HCEC 1CT (cell line): ENCODE data around the gene DIMT1.

Experiments
- DNase-seq: peaks from one replicate; pipeline ENCODE4 v3.0.0-alpha.2; 2017

The DIMT1 gene

DNA sequence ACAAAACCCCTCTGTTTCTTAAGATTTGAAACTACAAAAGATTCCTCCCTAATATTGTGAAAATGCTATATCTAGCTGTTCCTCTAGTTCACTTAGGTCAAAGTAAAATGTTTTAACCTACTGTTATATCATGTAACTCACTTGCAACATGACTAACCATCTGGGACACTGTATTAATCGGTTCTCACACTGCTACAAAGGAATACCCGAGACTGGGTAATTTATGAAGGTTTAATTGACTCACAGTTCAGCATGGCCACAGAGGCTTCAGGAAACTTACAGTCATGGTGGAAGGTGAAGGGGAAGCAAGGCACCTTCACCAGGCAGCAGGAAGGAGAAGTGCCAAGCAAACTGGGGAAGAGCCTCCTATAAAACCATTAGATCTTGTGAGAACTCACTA is 34.7 kb downstream of the DIMT1 start:
- no peak for DNase-seq

DNA sequence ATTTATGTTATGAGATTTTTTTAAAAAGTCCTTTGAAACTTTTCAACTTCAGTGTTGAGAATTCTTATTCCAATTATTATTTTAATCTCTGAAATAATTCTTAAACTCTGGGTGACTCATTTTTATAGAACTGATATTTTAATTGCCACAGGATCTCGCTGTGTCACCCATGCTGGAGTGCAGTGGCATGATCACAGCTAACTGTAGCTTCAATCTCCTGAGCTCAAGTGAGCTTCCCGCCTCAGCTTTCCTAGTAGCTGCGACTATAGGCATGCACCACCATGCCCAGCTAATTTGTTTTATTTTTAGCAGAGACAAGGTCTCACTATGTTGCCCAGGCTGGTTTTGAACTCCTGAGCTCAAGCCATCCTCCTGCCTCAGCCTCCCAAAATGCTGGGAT is 41.0 kb downstream of the DIMT1 start:
- DNase-seq: no peak

DNA sequence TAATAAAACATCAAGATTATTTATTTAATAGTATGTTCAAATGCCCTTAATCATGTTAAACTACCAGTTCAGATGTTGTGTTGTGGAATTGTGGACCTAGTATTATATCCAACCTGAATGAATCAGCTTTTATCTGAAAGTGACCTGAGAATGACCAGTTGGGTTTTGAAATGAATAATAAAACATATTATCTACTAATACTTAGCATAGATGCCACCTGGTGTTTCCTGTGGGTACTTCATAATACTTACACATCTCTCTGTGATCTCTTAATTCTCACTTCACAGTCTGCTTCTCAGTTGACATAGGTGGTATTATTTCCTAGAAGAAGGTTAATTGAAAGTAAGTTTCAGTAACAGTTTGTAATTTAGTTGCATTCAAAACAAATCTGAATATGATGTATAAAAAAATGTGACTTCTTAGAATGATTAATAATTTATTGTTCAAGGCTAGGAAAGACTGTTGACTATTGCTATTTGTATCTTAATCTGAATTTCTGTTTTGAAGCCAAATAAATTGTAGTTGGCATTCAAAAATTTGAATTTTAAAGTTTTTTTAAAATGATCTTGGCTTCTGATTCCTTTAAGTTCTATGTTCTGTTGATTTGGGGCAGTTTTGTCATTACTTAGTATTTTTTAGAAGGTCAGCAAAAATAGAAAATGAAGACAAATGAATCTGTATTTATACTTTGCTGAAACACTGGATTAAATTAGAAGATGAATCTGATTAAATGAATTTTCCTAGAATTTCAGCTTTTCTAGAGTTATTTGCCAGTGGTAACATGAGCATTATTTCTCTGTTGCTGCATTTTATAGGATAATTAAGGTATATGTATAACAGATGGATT is 49.5 kb downstream of the DIMT1 start:
- DNase-seq: peak; percentile 68

DNA sequence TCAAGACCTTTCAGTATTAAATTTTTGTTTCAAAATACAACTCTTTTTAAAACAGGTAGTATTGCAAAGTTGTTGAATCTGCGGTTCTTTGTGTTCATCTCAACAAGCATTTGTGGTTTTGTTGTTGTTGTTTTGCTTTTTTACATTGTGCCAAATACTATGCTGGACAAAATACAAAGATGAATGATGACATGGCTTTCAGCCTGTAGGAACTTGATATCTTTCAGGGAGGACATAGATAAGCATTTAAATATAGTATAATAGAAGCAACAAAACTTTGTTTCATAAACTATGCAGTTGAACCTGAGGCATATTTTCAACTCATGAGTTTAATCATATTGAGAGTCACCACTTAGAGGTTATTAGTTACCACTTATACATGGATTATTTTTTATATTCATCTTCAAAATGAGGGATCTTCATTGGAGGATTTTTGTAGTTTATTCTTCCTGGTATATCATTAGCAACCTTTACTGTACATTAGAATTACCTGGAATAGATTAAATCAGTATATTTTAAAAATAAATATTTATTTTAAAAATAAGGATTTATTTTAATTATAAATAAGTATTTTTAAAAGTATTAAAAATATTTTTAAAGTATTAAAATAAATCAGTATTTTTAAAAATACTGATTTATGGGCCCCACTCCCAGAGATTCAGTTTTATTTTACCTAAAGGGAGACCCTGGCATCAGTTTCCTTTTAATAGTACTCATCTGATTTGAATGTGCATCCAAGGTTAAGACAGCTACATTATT is 54.8 kb downstream of the DIMT1 start:
- DNase-seq: no peak

DNA sequence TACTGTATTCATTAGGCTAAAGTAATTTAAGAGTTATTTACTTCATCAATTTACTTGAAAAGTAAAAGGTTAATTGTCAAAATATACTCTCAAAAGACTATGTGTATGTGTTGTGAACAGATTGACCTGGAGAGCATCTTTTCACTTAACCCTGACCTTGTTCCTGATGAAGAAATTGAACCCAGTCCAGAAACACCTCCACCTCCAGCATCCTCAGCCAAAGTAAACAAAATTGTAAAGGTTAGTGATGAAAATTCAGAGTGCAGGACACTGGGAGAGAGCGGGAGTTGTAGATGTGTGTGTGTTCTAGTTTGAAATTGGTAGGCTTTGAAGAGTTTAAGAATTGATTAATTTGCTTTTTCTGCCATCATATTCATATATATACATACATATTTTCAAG is 55.8 kb downstream of the DIMT1 start:
- no peak for DNase-seq

DNA sequence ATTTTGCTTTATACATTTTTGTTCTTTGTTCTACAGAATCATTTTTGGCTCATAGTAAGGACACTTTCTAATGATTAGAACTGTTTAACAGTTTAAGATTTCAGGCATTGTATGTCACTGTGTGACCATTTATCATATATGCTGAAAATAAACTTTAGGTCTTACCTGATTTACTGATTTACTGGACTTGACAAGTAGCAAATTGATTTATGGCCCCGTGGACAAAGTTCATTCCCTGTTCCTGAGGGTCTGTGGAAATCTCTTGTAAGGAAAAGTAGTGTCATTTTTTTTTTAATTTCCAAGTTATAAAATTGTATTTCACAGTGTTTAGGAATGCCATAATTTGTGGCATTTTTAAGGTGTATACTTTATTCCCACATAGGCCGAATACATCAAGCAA is 57.0 kb downstream of the DIMT1 start:
- DNase-seq: no peak

DNA sequence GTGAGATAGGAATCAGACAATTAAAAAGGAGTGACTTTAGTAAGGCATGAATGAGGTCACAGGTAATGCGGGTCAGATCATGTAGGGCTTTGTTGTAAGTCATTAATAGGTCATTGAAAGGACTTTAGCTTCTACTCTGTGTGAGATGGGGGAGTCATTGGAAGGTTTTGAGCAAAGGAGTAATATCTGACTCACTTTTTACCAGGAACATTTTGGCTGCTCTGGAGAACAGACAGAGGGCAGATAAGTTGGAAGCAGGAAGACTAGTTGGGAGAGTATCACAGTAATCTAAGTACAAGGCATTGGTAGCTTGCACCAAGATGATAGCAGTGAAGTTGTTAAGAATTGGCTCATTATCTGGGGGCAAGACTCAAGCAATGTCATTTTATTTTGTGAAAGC is 60.3 kb downstream of the DIMT1 start:
- DNase-seq: peak; percentile 4

DNA sequence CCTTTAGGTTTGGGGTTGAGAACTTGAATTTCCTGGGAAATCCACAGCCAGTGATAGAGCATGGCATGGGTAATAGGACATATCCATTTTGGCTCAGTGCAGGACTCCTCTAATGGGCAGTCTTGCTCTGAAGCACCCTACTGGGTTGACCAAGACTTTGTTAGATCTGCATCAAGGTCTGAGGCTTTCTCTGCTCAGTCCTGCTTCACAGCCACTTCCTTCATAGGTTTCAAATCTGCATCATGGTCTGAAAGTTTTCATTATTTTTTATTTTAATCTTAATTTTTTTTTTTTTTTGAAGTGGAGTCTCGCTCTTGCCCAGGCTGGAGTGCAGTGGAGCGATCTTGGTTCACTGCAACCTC is 61.2 kb downstream of the DIMT1 start:
- DNase-seq: no peak

DNA sequence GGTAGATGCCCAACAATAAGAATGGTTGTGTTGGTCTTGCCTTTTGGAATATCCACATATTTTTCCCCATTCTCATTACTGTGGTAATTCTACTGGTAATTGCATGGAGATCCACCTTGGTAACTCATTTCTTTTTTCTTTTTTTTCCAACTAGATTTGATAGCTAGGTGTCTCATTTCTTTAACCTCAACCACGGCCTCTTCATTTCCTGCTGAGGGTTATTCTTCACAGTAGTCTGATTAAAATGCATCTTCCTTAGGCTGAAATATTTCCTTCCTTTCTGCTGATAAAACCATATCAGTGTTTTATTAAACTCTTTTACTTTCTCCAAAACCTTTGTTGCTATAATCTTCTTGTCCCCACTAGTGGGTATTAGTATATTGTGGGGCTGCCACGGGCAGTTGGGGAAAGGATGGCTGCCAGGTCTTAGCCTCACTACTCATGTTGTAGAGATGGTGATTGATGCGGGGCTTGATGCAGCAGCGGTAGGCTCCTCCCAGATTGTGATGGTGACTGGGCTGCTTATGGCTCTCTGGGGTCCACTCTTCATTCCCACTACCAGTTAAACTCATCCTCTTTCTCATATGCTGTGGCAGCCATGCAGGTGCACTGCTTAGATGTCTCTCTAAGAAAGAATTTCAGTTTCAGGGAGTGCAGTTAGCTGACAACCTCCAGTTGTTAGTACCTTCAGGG is 61.8 kb downstream of the DIMT1 start:
- DNase-seq: no peak

DNA sequence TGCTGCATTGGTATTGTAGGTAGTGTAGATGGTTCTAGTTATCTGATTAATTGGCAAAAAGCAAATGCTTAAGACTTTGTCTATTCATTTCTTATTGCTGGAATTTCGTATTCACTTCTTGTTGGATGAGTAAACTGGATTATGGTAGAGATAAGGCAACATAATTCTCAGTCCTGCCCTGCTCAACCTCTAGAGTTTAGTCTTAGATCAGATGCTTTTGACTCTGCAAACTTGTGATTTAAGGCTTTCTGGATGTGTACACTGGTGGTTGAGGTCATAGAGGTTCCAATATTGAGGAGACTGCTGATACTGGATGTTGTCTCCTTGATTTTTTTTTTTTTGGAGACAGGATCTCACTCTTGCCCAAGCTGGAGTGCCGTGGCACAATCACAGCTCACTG is 62.7 kb downstream of the DIMT1 start:
- DNase-seq: no peak

DNA sequence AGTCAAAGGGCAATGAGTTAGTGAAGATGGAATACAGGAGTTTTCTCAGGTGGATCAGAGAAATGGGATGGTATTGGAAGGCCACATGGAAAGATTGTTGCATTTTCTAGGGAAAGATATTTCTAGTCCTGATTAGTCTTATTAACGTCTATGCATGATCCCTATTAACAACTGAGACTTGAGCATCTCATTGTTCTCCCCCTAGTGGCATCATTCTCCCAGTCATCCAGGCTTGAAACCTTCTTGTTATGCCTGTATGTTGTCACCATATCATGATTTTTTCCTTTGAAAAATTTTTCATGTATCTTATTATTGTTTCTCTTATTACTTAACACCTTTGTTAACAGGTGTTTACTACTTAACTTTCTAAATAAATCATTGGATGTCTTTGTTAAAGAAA is 63.3 kb downstream of the DIMT1 start:
- DNase-seq: no peak
